Measurements from ENCODE around the gene IFI6.
A peak's percentile ranks its signal among the peaks of the same experiment; 100 is the strongest.

Gene IFI6

GRCh38 chr1:27672750-27673112, 739 bp upstream of the IFI6 start:
- DNase-seq = no peak
- Histone ChIP-seq H3K4me3 (ENCODE audit: insufficient read depth, low read depth, low read length, poor library complexity, severe bottlenecking) (no peak overlapping the region), H3K9me3 (ENCODE audit: control insufficient read depth, low read length) (no peaks in the 10 kb centered on the region)

DNA sequence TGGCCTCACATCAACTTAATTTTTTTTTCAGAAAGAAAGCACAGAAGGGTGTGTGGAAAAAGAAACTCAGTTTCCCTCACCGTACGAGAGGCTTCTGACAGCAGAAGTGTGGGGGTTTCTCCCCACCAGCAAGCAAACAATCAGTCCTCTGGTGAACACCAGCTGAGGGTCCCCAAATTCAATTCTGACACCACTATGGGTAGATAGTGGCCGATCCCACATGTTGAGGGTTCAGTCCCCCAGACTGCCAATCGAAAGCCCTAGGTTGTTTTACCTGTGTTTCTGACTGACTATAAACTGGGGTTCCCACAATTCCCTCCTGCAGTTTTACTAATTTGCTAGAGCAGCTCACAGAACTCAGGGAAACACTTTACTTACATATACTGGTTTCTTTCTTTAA, 2.1 kb downstream of the IFI6 start:
- Histone ChIP-seq H3K9me3 (ENCODE audit: control insufficient read depth, low read length) (no peaks in the 10 kb centered on the region), H3K36me3 (ENCODE audit: control insufficient read depth, insufficient read depth, low read length) (peaks cover 4% of the 10 kb centered on the region), H3K27me3 (replicated peaks; ENCODE audit: control insufficient read depth, insufficient read depth, low read length, poor library complexity, severe bottlenecking) (no peaks in the 10 kb centered on the region), H3K4me3 (ENCODE audit: insufficient read depth, low read depth, low read length, poor library complexity, severe bottlenecking) (no peak overlapping the region), H3K27ac (ENCODE audit: insufficient read depth, low read length, poor library complexity, severe bottlenecking) (peak overlapping the region; percentile 56), H3K4me1 (ENCODE audit: control insufficient read depth, insufficient read depth, low read length, poor library complexity, severe bottlenecking) (peaks cover 15% of the 10 kb centered on the region)
- no peak for DNase-seq

More at GRCh38 chr1:27672750-27673112, 739 bp upstream of the IFI6 start:
- H3K27ac ChIP-seq (ENCODE audit: insufficient read depth, low read length, poor library complexity, severe bottlenecking) = peak overlapping the region; percentile 87
- peaks cover 15% of the 10 kb centered on the region for H3K4me1 ChIP-seq (ENCODE audit: control insufficient read depth, insufficient read depth, low read length, poor library complexity, severe bottlenecking)
- H3K36me3 ChIP-seq (ENCODE audit: control insufficient read depth, insufficient read depth, low read length) = no peaks in the 10 kb centered on the region
- H3K27me3 ChIP-seq (replicated peaks; ENCODE audit: control insufficient read depth, insufficient read depth, low read length, poor library complexity, severe bottlenecking) = no peaks in the 10 kb centered on the region

- no peaks in the 10 kb centered on the region for H3K9me3 ChIP-seq (ENCODE audit: control insufficient read depth, low read length)
- H3K27me3 ChIP-seq (replicated peaks; ENCODE audit: control insufficient read depth, insufficient read depth, low read length, poor library complexity, severe bottlenecking) = no peaks in the 10 kb centered on the region
- H3K4me1 ChIP-seq (ENCODE audit: control insufficient read depth, insufficient read depth, low read length, poor library complexity, severe bottlenecking) = peaks cover 15% of the 10 kb centered on the region
- H3K27ac ChIP-seq (ENCODE audit: insufficient read depth, low read length, poor library complexity, severe bottlenecking) = peak overlapping the region; percentile 56
- peaks cover 4% of the 10 kb centered on the region for H3K36me3 ChIP-seq (ENCODE audit: control insufficient read depth, insufficient read depth, low read length)
- peak overlapping the region; percentile 56 for H3K4me3 ChIP-seq (ENCODE audit: insufficient read depth, low read depth, low read length, poor library complexity, severe bottlenecking)
- DNase-seq = peak; percentile 61 to 73 (median 68)
Observed at GRCh38 chr1:27668808-27669723, 2.9 kb downstream of the IFI6 start.

DNA sequence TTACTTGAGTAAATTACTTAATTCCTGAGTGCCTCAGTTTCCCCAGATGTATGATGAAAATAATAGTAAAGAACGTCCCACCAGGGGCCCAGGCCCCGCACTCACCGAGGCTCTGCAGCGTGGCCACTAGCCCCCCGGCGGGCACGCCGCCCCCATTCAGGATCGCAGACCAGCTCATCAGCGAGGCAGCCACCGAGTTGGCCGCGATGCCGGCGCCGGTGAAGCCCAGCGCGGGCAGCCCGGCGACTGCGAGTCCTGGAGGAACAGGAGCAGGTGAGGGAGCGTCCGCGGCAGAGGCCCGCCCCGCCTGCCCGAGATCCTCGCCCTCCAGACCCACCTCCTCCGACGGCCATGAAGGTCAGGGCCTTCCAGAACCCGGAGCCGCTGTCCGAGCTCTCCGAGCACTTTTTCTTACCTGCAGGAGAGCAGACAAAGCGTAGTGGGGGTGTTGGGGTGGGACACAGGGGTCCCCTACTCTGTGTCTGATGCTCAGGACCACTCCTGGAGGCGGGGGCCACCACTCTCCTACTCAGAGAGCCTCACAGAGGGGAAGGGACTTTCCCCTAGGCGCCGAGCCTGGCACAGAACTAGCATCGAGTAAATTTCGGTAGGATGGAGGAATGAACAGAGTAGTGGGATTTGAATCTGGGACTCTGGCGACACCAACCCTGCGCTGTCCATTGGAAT, 3.7 kb downstream of the IFI6 start:
- DNase-seq = no peak
- H3K36me3 ChIP-seq (ENCODE audit: control insufficient read depth, insufficient read depth, low read length) = peaks cover 4% of the 10 kb centered on the region
- H3K4me3 ChIP-seq (ENCODE audit: insufficient read depth, low read depth, low read length, poor library complexity, severe bottlenecking) = no peak overlapping the region

GRCh38 chr1:27666791-27667254, 5.2 kb downstream of the IFI6 start:
- DNase-seq = no peak
- no peak overlapping the region for H3K4me3 ChIP-seq (ENCODE audit: insufficient read depth, low read depth, low read length, poor library complexity, severe bottlenecking)
- peaks cover 29% of the 10 kb centered on the region for H3K4me1 ChIP-seq (ENCODE audit: control insufficient read depth, insufficient read depth, low read length, poor library complexity, severe bottlenecking)
- peaks cover 4% of the 10 kb centered on the region for H3K36me3 ChIP-seq (ENCODE audit: control insufficient read depth, insufficient read depth, low read length)
- no peaks in the 10 kb centered on the region for H3K27me3 ChIP-seq (replicated peaks; ENCODE audit: control insufficient read depth, insufficient read depth, low read length, poor library complexity, severe bottlenecking)
- no peaks in the 10 kb centered on the region for H3K9me3 ChIP-seq (ENCODE audit: control insufficient read depth, low read length)
- no peak overlapping the region for H3K27ac ChIP-seq (ENCODE audit: insufficient read depth, low read length, poor library complexity, severe bottlenecking)

More for the DNA sequence above, 3.7 kb downstream of the IFI6 start:
- H3K9me3 ChIP-seq (ENCODE audit: control insufficient read depth, low read length) = no peaks in the 10 kb centered on the region
- H3K4me1 ChIP-seq (ENCODE audit: control insufficient read depth, insufficient read depth, low read length, poor library complexity, severe bottlenecking) = peaks cover 17% of the 10 kb centered on the region
- no peak overlapping the region for H3K27ac ChIP-seq (ENCODE audit: insufficient read depth, low read length, poor library complexity, severe bottlenecking)
- H3K27me3 ChIP-seq (replicated peaks; ENCODE audit: control insufficient read depth, insufficient read depth, low read length, poor library complexity, severe bottlenecking) = no peaks in the 10 kb centered on the region

DNA sequence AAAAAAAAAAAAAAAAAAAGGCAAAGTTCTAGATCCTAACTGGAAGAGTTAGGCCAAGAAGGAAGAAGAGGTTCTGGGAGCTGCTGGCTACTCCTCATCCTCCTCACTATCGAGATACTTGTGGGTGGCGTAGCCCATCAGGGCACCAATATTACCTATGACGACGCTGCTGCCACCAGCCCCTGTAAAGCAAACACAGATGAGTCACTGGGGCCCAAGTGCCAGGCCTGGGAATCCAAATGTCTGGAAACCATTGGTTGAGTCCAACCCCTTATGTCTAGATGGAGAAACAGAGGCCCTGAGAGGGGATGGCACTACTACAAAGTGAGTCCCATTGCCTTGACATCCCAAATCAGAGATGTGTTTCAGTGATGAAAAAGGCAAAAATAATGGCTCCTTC, 5.7 kb downstream of the IFI6 start:
- no peak overlapping the region for H3K4me3 ChIP-seq (ENCODE audit: insufficient read depth, low read depth, low read length, poor library complexity, severe bottlenecking)
- peaks cover 4% of the 10 kb centered on the region for H3K36me3 ChIP-seq (ENCODE audit: control insufficient read depth, insufficient read depth, low read length)
- H3K27ac ChIP-seq (ENCODE audit: insufficient read depth, low read length, poor library complexity, severe bottlenecking) = no peak overlapping the region
- no peaks in the 10 kb centered on the region for H3K27me3 ChIP-seq (replicated peaks; ENCODE audit: control insufficient read depth, insufficient read depth, low read length, poor library complexity, severe bottlenecking)
- no peak for DNase-seq
- no peaks in the 10 kb centered on the region for H3K9me3 ChIP-seq (ENCODE audit: control insufficient read depth, low read length)
- H3K4me1 ChIP-seq (ENCODE audit: control insufficient read depth, insufficient read depth, low read length, poor library complexity, severe bottlenecking) = peaks cover 29% of the 10 kb centered on the region

- Histone ChIP-seq H3K27me3 (replicated peaks; ENCODE audit: control insufficient read depth, insufficient read depth, low read length, poor library complexity, severe bottlenecking) (no peaks in the 10 kb centered on the region), H3K27ac (ENCODE audit: insufficient read depth, low read length, poor library complexity, severe bottlenecking) (no peak overlapping the region), H3K4me3 (ENCODE audit: insufficient read depth, low read depth, low read length, poor library complexity, severe bottlenecking) (no peak overlapping the region), H3K4me1 (ENCODE audit: control insufficient read depth, insufficient read depth, low read length, poor library complexity, severe bottlenecking) (peaks cover 34% of the 10 kb centered on the region), H3K9me3 (ENCODE audit: control insufficient read depth, low read length) (no peaks in the 10 kb centered on the region), H3K36me3 (ENCODE audit: control insufficient read depth, insufficient read depth, low read length) (peaks cover 4% of the 10 kb centered on the region)
- no peak for DNase-seq
Observed at GRCh38 chr1:27665016-27665651, 6.9 kb downstream of the IFI6 start.

GRCh38 chr1:27664291-27664690, 7.7 kb downstream of the IFI6 start:
- H3K4me1 ChIP-seq (ENCODE audit: control insufficient read depth, insufficient read depth, low read length, poor library complexity, severe bottlenecking) = peaks cover 34% of the 10 kb centered on the region
- no peaks in the 10 kb centered on the region for H3K27me3 ChIP-seq (replicated peaks; ENCODE audit: control insufficient read depth, insufficient read depth, low read length, poor library complexity, severe bottlenecking)
- peaks cover 4% of the 10 kb centered on the region for H3K36me3 ChIP-seq (ENCODE audit: control insufficient read depth, insufficient read depth, low read length)
- no peak for DNase-seq
- H3K27ac ChIP-seq (ENCODE audit: insufficient read depth, low read length, poor library complexity, severe bottlenecking) = no peak overlapping the region
- H3K9me3 ChIP-seq (ENCODE audit: control insufficient read depth, low read length) = no peaks in the 10 kb centered on the region
- no peak overlapping the region for H3K4me3 ChIP-seq (ENCODE audit: insufficient read depth, low read depth, low read length, poor library complexity, severe bottlenecking)

GRCh38 chr1:27662707-27663393, 9.1 kb downstream of the IFI6 start:
- Histone ChIP-seq H3K36me3 (ENCODE audit: control insufficient read depth, insufficient read depth, low read length) (peaks cover 4% of the 10 kb centered on the region), H3K4me1 (ENCODE audit: control insufficient read depth, insufficient read depth, low read length, poor library complexity, severe bottlenecking) (peaks cover 41% of the 10 kb centered on the region), H3K4me3 (ENCODE audit: insufficient read depth, low read depth, low read length, poor library complexity, severe bottlenecking) (peak overlapping the region; percentile 35), H3K27ac (ENCODE audit: insufficient read depth, low read length, poor library complexity, severe bottlenecking) (peak overlapping the region; percentile 81), H3K27me3 (replicated peaks; ENCODE audit: control insufficient read depth, insufficient read depth, low read length, poor library complexity, severe bottlenecking) (no peaks in the 10 kb centered on the region), H3K9me3 (ENCODE audit: control insufficient read depth, low read length) (no peaks in the 10 kb centered on the region)
- DNase-seq = peak; percentile 76 to 85 (median 81)

Measured in effector memory CD4-positive, alpha-beta T cell (primary cell).